ENCODE results near the gene TACR2.

- no peak for TF ChIP-seq EP300 (IDR thresholded peaks at IDR 0.05; ENCODE audit: borderline replicate concordance)
- no peak for TF ChIP-seq REST (IDR thresholded peaks at IDR 0.05; ENCODE audit: low read depth)
- no peak for TF ChIP-seq YY1 (IDR thresholded peaks at IDR 0.05; ENCODE audit: low read depth)
- no peak for TF ChIP-seq EGR1 (IDR thresholded peaks at IDR 0.05)
- no peak for TF ChIP-seq NFIC (IDR thresholded peaks at IDR 0.05)
These were observed 39.5 kb downstream of the TACR2 start for GRCh38 chr10:69377191-69377590.
